ENCODE results near the gene RBM23.
"Not testable (repeated sequence)": the region's sequence is repeated elsewhere in the genome, so short reads cannot be mapped to it uniquely, and the experiment has no call there.

Gene RBM23

GRCh38 chr14:22915886-22916521 is 2.9 kb downstream of the RBM23 start:
- no peak for DNase-seq (ENCODE audit: low read depth in 2 of 2)

GRCh38 chr14:22914836-22915235 is 4.1 kb downstream of the RBM23 start:
- DNase-seq (ENCODE audit: low read depth in 2 of 2), result not testable (repeated sequence)

GRCh38 chr14:22910916-22911315 is 8.0 kb downstream of the RBM23 start:
- no peak for DNase-seq (ENCODE audit: low read depth in 2 of 2)

- DNase-seq (ENCODE audit: low read depth in 2 of 2), result no peak
Observed at GRCh38 chr14:22908601-22909000, 10.3 kb downstream of the RBM23 start.

- DNase-seq (ENCODE audit: low read depth in 2 of 2), result no peak
Observed at GRCh38 chr14:22907429-22907828, 11.5 kb downstream of the RBM23 start.

GRCh38 chr14:22906073-22906472 is 12.9 kb downstream of the RBM23 start:
- DNase-seq (ENCODE audit: low read depth in 2 of 2), result no peak

GRCh38 chr14:22905627-22906026 is 13.3 kb downstream of the RBM23 start:
- no peak for DNase-seq (ENCODE audit: low read depth in 2 of 2)

GRCh38 chr14:22903742-22904087 is 15.2 kb downstream of the RBM23 start:
- no peak for DNase-seq (ENCODE audit: low read depth in 2 of 2)

- DNase-seq (ENCODE audit: low read depth in 2 of 2), result no peak
Observed at GRCh38 chr14:22901799-22902198, 17.1 kb downstream of the RBM23 start.

- no peak for DNase-seq (ENCODE audit: low read depth in 2 of 2)
Observed at GRCh38 chr14:22900081-22900799, 18.7 kb downstream of the RBM23 start.

- no peak for DNase-seq (ENCODE audit: low read depth in 2 of 2)
Observed at GRCh38 chr14:22898302-22899090, 20.5 kb downstream of the RBM23 start.

- no peak for DNase-seq (ENCODE audit: low read depth in 2 of 2)
Observed at GRCh38 chr14:22897357-22897756, 21.6 kb downstream of the RBM23 start.

- no peak for DNase-seq (ENCODE audit: low read depth in 2 of 2)
Observed at GRCh38 chr14:22896760-22897159, 22.2 kb downstream of the RBM23 start.

- DNase-seq (ENCODE audit: low read depth in 2 of 2), result no peak
Observed at GRCh38 chr14:22896356-22896755, 22.6 kb downstream of the RBM23 start.

- no peak for DNase-seq (ENCODE audit: low read depth in 2 of 2)
Observed at GRCh38 chr14:22895402-22895801, 23.5 kb downstream of the RBM23 start.

- DNase-seq (ENCODE audit: low read depth in 2 of 2), result no peak
Observed at GRCh38 chr14:22893706-22894105, 25.2 kb downstream of the RBM23 start.

GRCh38 chr14:22892488-22892887 is 26.5 kb downstream of the RBM23 start:
- DNase-seq (ENCODE audit: low read depth in 2 of 2), result no peak

- DNase-seq (ENCODE audit: low read depth in 2 of 2), result no peak
Observed at GRCh38 chr14:22890416-22890815, 28.5 kb downstream of the RBM23 start.

GRCh38 chr14:22888662-22889061 is 30.3 kb downstream of the RBM23 start:
- no peak for DNase-seq (ENCODE audit: low read depth in 2 of 2)

- DNase-seq (ENCODE audit: low read depth in 2 of 2), result peak; percentile 33 to 39
Observed at GRCh38 chr14:22887990-22888378, 31.0 kb downstream of the RBM23 start.

- peak in 1 of 2 experiments; percentile 13 for DNase-seq (ENCODE audit: low read depth in 2 of 2)
Observed at GRCh38 chr14:22887260-22887989, 31.5 kb downstream of the RBM23 start.
